IMR-90 (cell line): ENCODE measurements around the gene COLEC12. TPM values are rescaled to one million over a fixed set of nuclear protein-coding genes. Genes with fewer than 3 reads are reported as not detected.

Source experiments
- ATAC-seq: fragments of 200-7000 bp; cut with Tn5 transposase; 2 replicates; pipeline ENCODE4 v1.9.1; 2020; ENCODE audit warnings: low read depth, mild to moderate bottlenecking, moderate library complexity
- BruUV-seq: library from RNA; stranded (reverse); fragments of 400-500 nt; replicated peaks from 2 replicates; lab custom pipeline; 2021; lab: Mats Ljungman, UMichigan
- CTCF ChIA-PET: fragments of 300-600 bp; formaldehyde crosslinking; extraction: SDS; loops from one replicate; lab custom pipeline; 2021; ENCODE audit warnings: antibody characterized with exemption; lab: Yijun Ruan, JAX
- POLR2A ChIA-PET: fragments of 300-600 bp; sonication (Branson Sonifier 250); formaldehyde crosslinking; loops from one replicate; lab custom pipeline; 2022; ENCODE audit warnings: antibody characterized with exemption; ENCODE audit not compliant: unreplicated experiment; lab: Charles Lee
- DNase-seq: peaks from one replicate; pipeline ENCODE4 v3.0.0; 2013
- H2AFZ ChIP-seq: replicated peaks from 2 replicates; pipeline ENCODE3; 2013; ENCODE audit warnings: low read length, mild to moderate bottlenecking; ENCODE audit not compliant: poor library complexity
- H2AK5ac ChIP-seq: 2 replicates; pipeline ENCODE4 v1.6.1; 2013; ENCODE audit warnings: low read depth, low read length, inconsistent platforms
- H2AK9ac ChIP-seq: replicated peaks from 2 replicates; pipeline ENCODE3; 2013; ENCODE audit warnings: mild to moderate bottlenecking, low read depth, low read length, moderate library complexity; ENCODE audit not compliant: poor library complexity
- H2BK120ac ChIP-seq: 2 replicates; pipeline ENCODE4 v1.6.1; 2013; ENCODE audit warnings: low read depth, low read length, inconsistent platforms
- H2BK15ac ChIP-seq: 3 replicates; pipeline ENCODE4 v1.6.1; 2013; ENCODE audit warnings: low read depth, low read length, inconsistent platforms
- H2BK20ac ChIP-seq: 2 replicates; pipeline ENCODE4 v1.6.1; 2013; ENCODE audit warnings: low read depth, mild to moderate bottlenecking, inconsistent platforms, low read length, moderate library complexity
- H2BK5ac ChIP-seq: 2 replicates; pipeline ENCODE4 v1.6.1; 2013; ENCODE audit warnings: mild to moderate bottlenecking, low read depth, low read length, inconsistent platforms; ENCODE audit not compliant: poor library complexity, severe bottlenecking
- H3K14ac ChIP-seq: replicated peaks from 2 replicates; pipeline ENCODE4 v1.6.1; 2013; ENCODE audit warnings: low read depth, low read length, inconsistent platforms
- H3K18ac ChIP-seq: 2 replicates; pipeline ENCODE4 v1.6.1; 2013; ENCODE audit warnings: low read depth, low read length, control low read depth
- H3K23ac ChIP-seq: 2 replicates; pipeline ENCODE4 v1.6.1; 2013; ENCODE audit warnings: low read depth, low read length, inconsistent platforms
- H3K27ac ChIP-seq: 2 replicates; pipeline ENCODE4 v1.5.1; 2013; ENCODE audit warnings: mild to moderate bottlenecking, control low read depth, low read length; ENCODE audit not compliant: insufficient read depth
- H3K27me3 ChIP-seq: 2 replicates; pipeline ENCODE4 v1.6.1; 2013; ENCODE audit warnings: low read length; ENCODE audit not compliant: control insufficient read depth, insufficient read depth
- H3K36me3 ChIP-seq: 2 replicates; pipeline ENCODE4 v1.6.1; 2013; ENCODE audit warnings: low read length, mixed read lengths; ENCODE audit not compliant: control insufficient read depth, insufficient read depth
- H3K4ac ChIP-seq: 2 replicates; pipeline ENCODE4 v1.6.1; 2013; ENCODE audit warnings: low read depth, low read length, inconsistent platforms
- H3K4me1 ChIP-seq: 2 replicates; pipeline ENCODE4 v1.6.1; 2013; ENCODE audit warnings: low read length, mixed read lengths; ENCODE audit not compliant: control insufficient read depth, insufficient read depth
- H3K4me2 ChIP-seq: 2 replicates; pipeline ENCODE4 v1.6.1; 2013; ENCODE audit warnings: low read depth, mild to moderate bottlenecking, control low read depth, low read length, moderate library complexity
- H3K4me3 ChIP-seq: 2 replicates; pipeline ENCODE4 v1.5.1; 2013; ENCODE audit warnings: low read depth, mild to moderate bottlenecking, control low read depth, low read length, moderate library complexity; ENCODE audit not compliant: insufficient read depth
- H3K56ac ChIP-seq: 2 replicates; pipeline ENCODE4 v1.6.1; 2013; ENCODE audit warnings: low read length, inconsistent platforms; ENCODE audit not compliant: insufficient read depth; ENCODE audit errors: extremely low read depth
- H3K79me1 ChIP-seq, 2 experiments: 2 replicates each; pipeline ENCODE4 v1.6.1; 2013; ENCODE audit warnings: low read length in 2 of 2, inconsistent platforms in 1 of 2, low read depth in 1 of 2
- H3K9ac ChIP-seq: 2 replicates; pipeline ENCODE4 v1.6.1; 2013; ENCODE audit warnings: low read depth, low read length, control low read depth
- H3K9me1 ChIP-seq: 2 replicates; pipeline ENCODE4 v1.6.1; 2013; ENCODE audit warnings: low read length, inconsistent platforms; ENCODE audit not compliant: insufficient read depth
- H3K9me3 ChIP-seq: 2 replicates; pipeline ENCODE4 v1.6.1; 2013; ENCODE audit warnings: low read length; ENCODE audit not compliant: control insufficient read depth, insufficient read depth
- H4K20me1 ChIP-seq: 2 replicates; pipeline ENCODE4 v1.6.1; 2013; ENCODE audit warnings: low read length, inconsistent platforms; ENCODE audit not compliant: insufficient read depth
- H4K5ac ChIP-seq: 2 replicates; pipeline ENCODE4 v1.6.1; 2013; ENCODE audit warnings: mild to moderate bottlenecking, low read depth, low read length, control low read depth
- H4K8ac ChIP-seq, 2 experiments: 2 replicates each; pipeline ENCODE4 v1.6.1; 2013; ENCODE audit warnings: low read depth in 2 of 2, low read length in 2 of 2, control low read depth in 1 of 2, inconsistent platforms in 1 of 2
- H4K91ac ChIP-seq: 2 replicates; pipeline ENCODE4 v1.6.1; 2013; ENCODE audit warnings: low read depth, low read length, inconsistent platforms; ENCODE audit not compliant: insufficient read depth
- BHLHE40 ChIP-seq: fragments of 150-350 bp; IDR thresholded peaks from 2 replicates; pipeline ENCODE4 v1.6.1; 2016; ENCODE audit warnings: mild to moderate bottlenecking, low read depth, low read length
- CEBPB ChIP-seq: IDR thresholded peaks from 2 replicates; pipeline ENCODE4 v1.6.1; 2012; ENCODE audit warnings: low read depth, low read length, improper control_type of control experiment
- CHD1 ChIP-seq: IDR thresholded peaks from 2 replicates; pipeline ENCODE4 v1.6.1; 2012; ENCODE audit warnings: low read depth, low read length, improper control_type of control experiment
- CTCF ChIP-seq: conservative IDR thresholded peaks from 2 replicates; pipeline ENCODE4 v1.5.1; 2012; ENCODE audit warnings: mild to moderate bottlenecking, low read depth, low read length, improper control_type of control experiment
- ELK1 ChIP-seq: fragments of 150-350 bp; IDR thresholded peaks from 2 replicates; pipeline ENCODE4 v1.6.1; 2016; ENCODE audit warnings: low read depth, mild to moderate bottlenecking, low read length, moderate library complexity, borderline replicate concordance
- FOS ChIP-seq: fragments of 150-350 bp; IDR thresholded peaks from 2 replicates; pipeline ENCODE4 v1.6.1; 2016; ENCODE audit warnings: low read depth, low read length
- MAFK ChIP-seq: IDR thresholded peaks from 2 replicates; pipeline ENCODE4 v1.6.1; 2012; ENCODE audit warnings: low read depth, low read length, improper control_type of control experiment
- MAZ ChIP-seq: IDR thresholded peaks from 2 replicates; pipeline ENCODE4 v1.6.1; 2012; ENCODE audit warnings: low read depth, mild to moderate bottlenecking, low read length, improper control_type of control experiment, moderate library complexity, borderline replicate concordance
- MXI1 ChIP-seq: IDR thresholded peaks from 2 replicates; pipeline ENCODE4 v1.6.1; 2012; ENCODE audit warnings: low read depth, mild to moderate bottlenecking, low read length, moderate library complexity, borderline replicate concordance
- NFE2L2 ChIP-seq: fragments of 150-350 bp; IDR thresholded peaks from 2 replicates; pipeline ENCODE4 v1.6.1; 2016; ENCODE audit warnings: low read depth, mild to moderate bottlenecking, low read length
- POLR2A ChIP-seq: IDR thresholded peaks from 2 replicates; pipeline ENCODE4 v1.6.1; 2012; ENCODE audit warnings: mild to moderate bottlenecking, low read depth, low read length
- RAD21 ChIP-seq: IDR thresholded peaks from 2 replicates; pipeline ENCODE4 v1.6.1; 2012; ENCODE audit warnings: low read length, improper control_type of control experiment
- RCOR1 ChIP-seq: IDR thresholded peaks from 2 replicates; pipeline ENCODE4 v1.6.1; 2012; ENCODE audit warnings: mild to moderate bottlenecking, low read length, improper control_type of control experiment; ENCODE audit not compliant: insufficient replicate concordance
- RFX5 ChIP-seq: IDR thresholded peaks from 2 replicates; pipeline ENCODE4 v1.8.0; 2012; ENCODE audit warnings: low read depth, mild to moderate bottlenecking, low read length, moderate library complexity
- SMC3 ChIP-seq: fragments of 150-350 bp; IDR thresholded peaks from 2 replicates; pipeline ENCODE4 v1.6.1; 2016; ENCODE audit warnings: low read depth, mild to moderate bottlenecking, antibody characterized with exemption, low read length, moderate library complexity
- WGBS, 2 experiments: methylation state at CpG; one replicate each; pipeline versions ENCODE4 v1.1.5 to v1.1.7; 2013; ENCODE audit warnings: missing lambda C conversion rate in 2 of 2; ENCODE audit not compliant: insufficient read length in 1 of 2; ENCODE audit errors: extremely low coverage in 2 of 2; 5-methylcytosine and 5-hydroxymethylcytosine counted together
- dilution Hi-C: fragments of 300-500 bp; cut with HindIII; formaldehyde crosslinking; loops from one replicate; pipeline ENCODE4 v1.14.3; 2018; ENCODE audit warnings: low sequenced_read_pairs; ENCODE audit not compliant: unreplicated experiment
- in situ Hi-C: fragments of 300-500 bp; cut with MboI; formaldehyde crosslinking; loops from 3 replicates; pipeline ENCODE4 v1.14.3; 2019; ENCODE audit warnings: low sequenced_read_pairs, inconsistent platforms, mixed read lengths
- intact Hi-C: fragments of 100-400 bp; cut with micrococcal nuclease; formaldehyde crosslinking; loops from 2 replicates; pipeline ENCODE4 v1.10.0; 2022
- polyA plus RNA-seq, 3 experiments: library from polyadenylated mRNA; depleted of rRNA; stranded (reverse); fragments of >200 nt; gene quantifications; 2 replicates each; pipeline ENCODE4 v1.2.3, GENCODE V29; 2012; ENCODE audit warnings: low replicate concordance in 1 of 3
- total RNA-seq: library from RNA; depleted of rRNA; stranded (reverse); fragments of >200 nt; gene quantifications from 2 replicates; pipeline ENCODE4 v1.2.3, GENCODE V29; 2012
- TF ChIP-seq, protein P1 (sequence below): fragments of 150-350 bp; IDR thresholded peaks from 2 replicates; pipeline ENCODE4 v1.6.1; 2017; ENCODE audit warnings: mild to moderate bottlenecking, antibody characterized with exemption, low read length, low read depth

COLEC12 gene
- total and polyA plus RNA-seq, 2 of the 4 experiments (the other 2 are of a cell fraction) = 1.0 to 2.3 TPM

DNA sequence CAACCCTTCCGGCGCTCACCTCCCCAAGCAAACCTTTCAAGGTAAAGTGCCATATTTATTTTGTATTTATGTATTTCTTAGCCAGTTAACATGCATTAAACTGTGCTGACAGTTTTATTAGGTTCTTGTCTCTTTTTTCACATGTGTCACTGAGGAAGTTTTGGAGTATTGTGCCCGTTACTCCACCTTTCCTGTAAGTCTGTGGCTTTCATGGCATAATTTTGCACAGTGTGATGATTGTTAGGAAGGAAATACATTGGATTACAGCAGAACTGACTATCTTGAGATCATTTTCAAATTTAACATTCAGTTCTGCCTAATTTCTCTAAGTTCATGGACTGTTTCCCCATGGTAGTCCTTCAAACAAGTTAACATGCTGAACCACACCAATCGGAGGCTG, 67.7 kb downstream of the COLEC12 start:
- Histone ChIP-seq H3K18ac (no peak overlapping the region), H3K36me3 (no peaks in the 10 kb centered on the region), H2AK9ac (no peak overlapping the region), H3K27me3 (no peaks in the 10 kb centered on the region), H3K23ac (no peak overlapping the region), H4K5ac (no peak overlapping the region), H2BK20ac (no peak overlapping the region), H3K27ac (no peak overlapping the region), H4K20me1 (no peaks in the 10 kb centered on the region), H2AK5ac (no peak overlapping the region), H2BK5ac (no peak overlapping the region), H3K9me1 (no peaks in the 10 kb centered on the region; the same call in 1 of the 2 replicates), H3K9ac (no peak overlapping the region), H2BK15ac (no peak overlapping the region), H3K56ac (no peak overlapping the region), H3K4me3 (no peak overlapping the region), H3K4me2 (no peak overlapping the region), H2AFZ (no peak overlapping the region), H4K91ac (no peak overlapping the region), H3K4me1 (peaks cover 6% of the 10 kb centered on the region; the same call in 1 of the 2 replicates), H3K9me3 (no peaks in the 10 kb centered on the region), H3K4ac (no peak overlapping the region), H3K14ac (no peak overlapping the region), H3K79me1 (no peaks in the 10 kb centered on the region), H4K8ac (no peak overlapping the region), H2BK120ac (no peak overlapping the region)
- ATAC-seq (no peak), DNase-seq (no peak)
- ChIA-PET CTCF (no interaction called here), POLR2A (no interaction called here)
- no peak for TF ChIP-seq SMC3
- no peak for TF ChIP-seq NFE2L2
- TF ChIP-seq ELK1 = no peak
- TF ChIP-seq MXI1 = no peak
- no peak for TF ChIP-seq MAFK
- TF ChIP-seq CEBPB = no peak
- TF ChIP-seq POLR2A = no peak
- TF ChIP-seq, protein P1, sequence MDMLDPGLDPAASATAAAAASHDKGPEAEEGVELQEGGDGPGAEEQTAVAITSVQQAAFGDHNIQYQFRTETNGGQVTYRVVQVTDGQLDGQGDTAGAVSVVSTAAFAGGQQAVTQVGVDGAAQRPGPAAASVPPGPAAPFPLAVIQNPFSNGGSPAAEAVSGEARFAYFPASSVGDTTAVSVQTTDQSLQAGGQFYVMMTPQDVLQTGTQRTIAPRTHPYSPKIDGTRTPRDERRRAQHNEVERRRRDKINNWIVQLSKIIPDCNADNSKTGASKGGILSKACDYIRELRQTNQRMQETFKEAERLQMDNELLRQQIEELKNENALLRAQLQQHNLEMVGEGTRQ = no peak
- TF ChIP-seq BHLHE40 = no peak
- TF ChIP-seq RCOR1 = no peak
- TF ChIP-seq RAD21 = no peak
- no peak for TF ChIP-seq RFX5
- TF ChIP-seq CHD1 = no peak
- TF ChIP-seq CTCF = no peak
- TF ChIP-seq MAZ = no peak
- TF ChIP-seq FOS = no peak
- intact Hi-C loops (no loop called here), dilution Hi-C loops (no loop called here), in situ Hi-C loops (no loop called here)
- BruUV-seq = no TSS peak
- WGBS, 2 experiments = no CpG with 5 or more reads among the region's 4 CpGs
